Right hindlimb (tissue), 1 donor: ENCODE measurements around the gene CNTN2.

Experiments used
- DNase-seq: peaks from one replicate; pipeline ENCODE4 v3.0.0-alpha.2; 2018

CNTN2 gene

GRCh38 chr1:205025239-205025638 is 17.8 kb upstream of the CNTN2 start:
- no peak for DNase-seq

- DNase-seq = no peak
Measured at GRCh38 chr1:205026181-205026580, 16.8 kb upstream of the CNTN2 start.

- DNase-seq = no peak
Measured at GRCh38 chr1:205028390-205028789, 14.6 kb upstream of the CNTN2 start.

- no peak for DNase-seq
Measured at GRCh38 chr1:205028924-205029323, 14.1 kb upstream of the CNTN2 start.

- no peak for DNase-seq
Measured at GRCh38 chr1:205030241-205030640, 12.8 kb upstream of the CNTN2 start.

- DNase-seq = no peak
Measured at GRCh38 chr1:205030896-205031295, 12.1 kb upstream of the CNTN2 start.

- DNase-seq = no peak
Measured at GRCh38 chr1:205032508-205032907, 10.5 kb upstream of the CNTN2 start.

GRCh38 chr1:205037539-205037938 is 5.5 kb upstream of the CNTN2 start:
- no peak for DNase-seq

GRCh38 chr1:205038132-205038786 is 4.8 kb upstream of the CNTN2 start:
- DNase-seq = no peak

GRCh38 chr1:205041001-205041715 is 1.9 kb upstream of the CNTN2 start:
- DNase-seq = no peak

GRCh38 chr1:205041998-205042910 is 758 bp upstream of the CNTN2 start:
- DNase-seq = no peak

GRCh38 chr1:205043866-205044265 is 854 bp downstream of the CNTN2 start:
- DNase-seq = no peak

GRCh38 chr1:205044741-205045140 is 1.7 kb downstream of the CNTN2 start:
- DNase-seq = no peak

GRCh38 chr1:205045146-205045545 is 2.1 kb downstream of the CNTN2 start:
- no peak for DNase-seq

GRCh38 chr1:205046870-205047269 is 3.9 kb downstream of the CNTN2 start:
- DNase-seq = no peak

GRCh38 chr1:205047764-205048231 is 4.8 kb downstream of the CNTN2 start:
- no peak for DNase-seq

GRCh38 chr1:205048382-205048781 is 5.4 kb downstream of the CNTN2 start:
- no peak for DNase-seq

GRCh38 chr1:205049479-205049878 is 6.5 kb downstream of the CNTN2 start:
- DNase-seq = no peak

- no peak for DNase-seq
Measured at GRCh38 chr1:205052690-205053089, 9.7 kb downstream of the CNTN2 start.

- DNase-seq = no peak
Measured at GRCh38 chr1:205053296-205053695, 10.3 kb downstream of the CNTN2 start.

GRCh38 chr1:205054013-205054412 is 11.0 kb downstream of the CNTN2 start:
- no peak for DNase-seq

- no peak for DNase-seq
Measured at GRCh38 chr1:205056188-205056611, 13.2 kb downstream of the CNTN2 start.

GRCh38 chr1:205056956-205057568 is 14.1 kb downstream of the CNTN2 start:
- no peak for DNase-seq
